ENCODE measurements around the gene SND1. TPM values are rescaled to one million over a fixed set of nuclear protein-coding genes. Genes with fewer than 3 reads are reported as not detected.

Gene SND1
- total RNA-seq, 1 experiment from 2014 or later: 218 TPM

- Histone ChIP-seq H3K4me2 (ENCODE audit: insufficient read depth, insufficient read length, low read length) (peak overlapping the region; percentile 69), H3K18ac (ENCODE audit: insufficient read length, low read depth, low read length) (no peak overlapping the region), H2BK20ac (ENCODE audit: low read depth, low read length, poor library complexity, severe bottlenecking) (no peak overlapping the region), H2BK12ac (ENCODE audit: insufficient read length, low read depth, low read length) (no peak overlapping the region), H2AK5ac (ENCODE audit: insufficient read length, low read length) (no peak overlapping the region), H2BK15ac (ENCODE audit: low read depth, low read length) (no peak overlapping the region), H4K5ac (ENCODE audit: insufficient read length, low read depth, low read length) (no peak overlapping the region), H2AFZ (ENCODE audit: low read length) (no peak overlapping the region), H4K20me1 (ENCODE audit: control insufficient read depth, insufficient read depth, insufficient read length) (no peaks in the 10 kb centered on the region), H3K9me3 (ENCODE audit: control insufficient read depth, low read depth, low read length) (no peaks in the 10 kb centered on the region), H2BK5ac (ENCODE audit: insufficient read length, low read length) (no peak overlapping the region), H3K27me3 (ENCODE audit: insufficient read depth, low read length) (peaks cover 14% of the 10 kb centered on the region; the same call in 1 of the 2 replicates), H3K23me2 (ENCODE audit: insufficient read length, low read depth, low read length, poor library complexity, severe bottlenecking) (peaks cover 11% of the 10 kb centered on the region), H2BK120ac (ENCODE audit: low read depth, low read length, poor library complexity, severe bottlenecking) (no peak overlapping the region), H3K4me1 (ENCODE audit: insufficient read depth, low read length) (peaks cover 2% of the 10 kb centered on the region; the same call in 1 of the 2 replicates), H3K79me1 (ENCODE audit: insufficient read depth, low read depth, low read length, poor library complexity, severe bottlenecking) (no peaks in the 10 kb centered on the region), H3T11ph (ENCODE audit: low read length) (no peak overlapping the region), H3K14ac (ENCODE audit: insufficient read depth, low read length) (peak overlapping the region; percentile 70; the same call in 1 of the 2 replicates), H3K79me2 (ENCODE audit: insufficient read depth, low read length) (no peaks in the 10 kb centered on the region), H3K23ac (ENCODE audit: insufficient read length, low read depth, low read length) (no peak overlapping the region), H4K91ac (ENCODE audit: insufficient read length, low read depth, low read length) (no peak overlapping the region), H4K8ac (replicated peaks; ENCODE audit: insufficient read length, low read depth, low read length) (no peak overlapping the region), H3K56ac (ENCODE audit: insufficient read length, low read depth, low read length) (no peak overlapping the region), H3K9ac (ENCODE audit: extremely low read depth, insufficient read length, low read length) (no peak overlapping the region), H3K4ac (ENCODE audit: low read depth, low read length) (no peak overlapping the region), H3K27ac (ENCODE audit: insufficient read length, low read depth, low read length) (no peak overlapping the region)
- peaks cover 5 to 10% of the 10 kb centered on the region in 2 experiments for H3K4me1 Mint-ChIP-seq
- H3K9me3 Mint-ChIP-seq: no peaks in the 10 kb centered on the region; a peak in 1 of 5 replicates
- DNase-seq: no peak
- WGBS (ENCODE audit: extremely low coverage, insufficient read length, low lambda C conversion rate): no CpG with 5 or more reads among the region's 44 CpGs
- peak overlapping the region; percentile 60 to 74 for H3K4me3 Mint-ChIP-seq
- peaks cover 68% of the 10 kb centered on the region for H3K27me3 Mint-ChIP-seq (ENCODE audit: low read depth)
- TF ChIP-seq, protein P1, sequence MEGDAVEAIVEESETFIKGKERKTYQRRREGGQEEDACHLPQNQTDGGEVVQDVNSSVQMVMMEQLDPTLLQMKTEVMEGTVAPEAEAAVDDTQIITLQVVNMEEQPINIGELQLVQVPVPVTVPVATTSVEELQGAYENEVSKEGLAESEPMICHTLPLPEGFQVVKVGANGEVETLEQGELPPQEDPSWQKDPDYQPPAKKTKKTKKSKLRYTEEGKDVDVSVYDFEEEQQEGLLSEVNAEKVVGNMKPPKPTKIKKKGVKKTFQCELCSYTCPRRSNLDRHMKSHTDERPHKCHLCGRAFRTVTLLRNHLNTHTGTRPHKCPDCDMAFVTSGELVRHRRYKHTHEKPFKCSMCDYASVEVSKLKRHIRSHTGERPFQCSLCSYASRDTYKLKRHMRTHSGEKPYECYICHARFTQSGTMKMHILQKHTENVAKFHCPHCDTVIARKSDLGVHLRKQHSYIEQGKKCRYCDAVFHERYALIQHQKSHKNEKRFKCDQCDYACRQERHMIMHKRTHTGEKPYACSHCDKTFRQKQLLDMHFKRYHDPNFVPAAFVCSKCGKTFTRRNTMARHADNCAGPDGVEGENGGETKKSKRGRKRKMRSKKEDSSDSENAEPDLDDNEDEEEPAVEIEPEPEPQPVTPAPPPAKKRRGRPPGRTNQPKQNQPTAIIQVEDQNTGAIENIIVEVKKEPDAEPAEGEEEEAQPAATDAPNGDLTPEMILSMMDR (conservative IDR thresholded peaks at IDR 0.05): no peak
- no peak overlapping the region for H3K27ac Mint-ChIP-seq
- H3K36me3 Mint-ChIP-seq (ENCODE audit: insufficient read depth in 1 of 3, low read depth in 3 of 3): peaks cover 0 to 2% (median 0%) of the 10 kb centered on the region in 3 experiments; a peak in 1 of 7 replicates
Observed at GRCh38 chr7:128103498-128104107, 451.6 kb downstream of the SND1 start.

Measured in H9 (cell line).